NCI-H2107 treated with DMSO at 0.1 percent for 48 hours (cell line): ENCODE data around the gene RALGAPB.

ENCODE experiments used
- DNase-seq: peaks from one replicate; lab custom pipeline; 2025; ENCODE audit not compliant: unreplicated experiment; lab: John Stamatoyannopoulos, UW

Gene RALGAPB

DNA sequence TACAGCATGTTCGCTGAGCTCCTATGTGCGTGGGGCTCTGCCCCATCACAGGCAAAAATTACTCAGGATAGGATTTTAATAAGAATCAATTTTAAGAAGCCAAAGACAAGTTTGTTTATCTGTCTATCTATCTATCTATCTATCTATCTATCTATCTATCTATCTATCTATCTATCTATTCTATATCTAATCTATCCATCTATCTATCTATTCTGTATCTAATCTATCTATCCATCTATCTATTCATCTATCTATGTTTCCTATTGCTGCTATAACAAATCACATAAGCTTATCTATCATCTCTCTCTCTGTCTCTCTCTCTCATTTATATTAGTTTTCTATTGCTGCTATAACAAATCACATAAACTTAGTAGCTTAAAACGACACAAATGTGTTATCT lies 130.6 kb downstream of the RALGAPB start:
- DNase-seq, result no peak

DNA sequence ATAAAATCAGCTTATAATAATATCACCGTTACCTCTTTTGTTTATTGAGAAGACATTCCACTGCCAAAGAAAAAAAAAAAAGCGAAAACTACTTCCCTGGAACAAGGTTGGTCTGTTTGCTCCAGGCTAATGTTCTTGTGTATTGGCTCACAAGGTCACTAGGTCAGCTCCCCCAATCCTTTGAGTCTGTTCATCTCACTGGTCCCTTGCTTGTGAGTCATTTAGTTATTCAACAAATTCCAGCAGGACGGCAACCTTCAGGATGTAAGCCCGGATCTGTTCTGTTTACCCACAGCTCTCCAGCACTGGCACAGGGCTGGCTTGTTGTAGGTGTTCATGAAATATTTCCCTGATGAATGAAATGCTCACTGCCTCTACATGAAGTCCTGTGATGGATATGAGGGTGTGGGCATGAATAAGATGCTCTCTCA lies 132.2 kb downstream of the RALGAPB start:
- DNase-seq, result no peak

GRCh38 chr20:38607351-38607750 lies 134.7 kb downstream of the RALGAPB start:
- no peak for DNase-seq

DNA sequence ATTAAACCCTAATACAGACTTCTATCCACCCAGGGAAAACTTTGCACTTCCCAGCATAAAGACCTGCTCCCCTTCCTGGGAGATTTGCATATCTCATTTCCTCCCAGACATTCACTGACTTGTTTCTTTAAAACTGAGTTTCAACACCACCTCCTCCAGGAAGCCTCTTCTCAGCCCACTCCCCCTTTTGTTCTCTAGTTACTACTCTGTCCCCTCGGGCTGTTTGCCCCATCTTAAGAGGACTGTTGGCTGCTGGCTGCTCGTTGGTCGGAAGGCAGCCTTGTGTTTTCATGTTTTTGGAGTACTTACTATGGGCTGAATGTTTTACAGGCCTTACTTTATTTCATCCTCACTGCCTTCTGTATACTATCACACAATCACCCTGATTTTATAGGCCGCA lies 135.5 kb downstream of the RALGAPB start:
- no peak for DNase-seq

GRCh38 chr20:38609815-38610214 lies 137.2 kb downstream of the RALGAPB start:
- DNase-seq, result no peak

DNA sequence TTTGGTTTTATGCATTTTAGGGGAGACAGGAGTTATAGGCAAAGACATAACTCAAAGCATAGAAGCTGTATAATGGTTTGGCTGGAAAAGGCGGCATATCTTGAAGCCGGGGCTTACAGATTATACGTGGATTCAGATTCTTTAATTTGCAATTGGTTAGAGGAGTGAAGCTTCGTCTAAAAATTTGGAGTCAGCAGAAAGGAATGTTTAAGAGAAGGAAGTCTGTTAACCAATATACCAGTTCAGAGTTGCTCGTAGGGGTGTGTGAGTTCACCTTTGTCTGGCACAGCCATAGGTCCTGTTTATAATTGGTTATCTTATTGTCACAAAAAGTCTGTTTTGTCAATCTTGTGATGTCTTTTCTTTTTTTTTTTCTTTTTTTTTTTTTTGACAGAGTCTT lies 137.9 kb downstream of the RALGAPB start:
- DNase-seq, result no peak

DNA sequence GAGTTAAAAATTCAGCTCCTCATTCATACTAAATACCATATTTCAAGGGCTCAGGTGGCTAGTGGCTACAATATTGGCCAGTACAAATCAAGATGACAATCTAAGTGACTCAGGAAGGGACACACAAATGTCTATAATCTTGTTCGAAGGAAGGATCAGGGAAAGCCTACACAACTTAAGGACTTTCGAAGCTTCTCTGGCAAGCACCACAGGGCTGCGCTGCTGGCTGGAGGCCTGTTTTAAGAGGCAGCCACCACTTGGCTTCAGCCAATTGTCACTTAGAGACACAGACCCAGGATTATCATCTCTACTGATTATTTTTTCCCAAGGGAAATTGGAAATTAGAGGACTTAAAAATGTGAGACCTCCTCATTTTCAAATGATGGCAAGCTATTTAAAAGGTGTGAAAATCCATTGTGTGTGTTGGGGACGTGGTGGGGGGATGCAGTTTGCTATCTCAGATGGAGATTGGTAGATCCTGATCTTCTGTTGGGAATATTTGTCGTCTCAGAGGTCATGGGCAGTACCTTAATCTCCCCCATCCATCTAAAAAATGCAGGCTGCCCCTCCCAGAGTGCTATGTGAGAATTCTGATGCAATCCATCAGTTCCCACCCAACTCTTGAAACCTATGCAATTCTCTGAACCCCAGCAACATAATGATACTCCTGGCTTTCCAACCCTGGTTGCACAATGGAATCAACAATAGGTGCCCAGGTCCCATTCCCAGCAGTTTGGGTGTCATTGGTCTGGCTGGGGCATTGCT lies 140.3 kb downstream of the RALGAPB start:
- DNase-seq, result no peak

- no peak for DNase-seq
Observed at GRCh38 chr20:38615283-38615682, 142.6 kb downstream of the RALGAPB start.

DNA sequence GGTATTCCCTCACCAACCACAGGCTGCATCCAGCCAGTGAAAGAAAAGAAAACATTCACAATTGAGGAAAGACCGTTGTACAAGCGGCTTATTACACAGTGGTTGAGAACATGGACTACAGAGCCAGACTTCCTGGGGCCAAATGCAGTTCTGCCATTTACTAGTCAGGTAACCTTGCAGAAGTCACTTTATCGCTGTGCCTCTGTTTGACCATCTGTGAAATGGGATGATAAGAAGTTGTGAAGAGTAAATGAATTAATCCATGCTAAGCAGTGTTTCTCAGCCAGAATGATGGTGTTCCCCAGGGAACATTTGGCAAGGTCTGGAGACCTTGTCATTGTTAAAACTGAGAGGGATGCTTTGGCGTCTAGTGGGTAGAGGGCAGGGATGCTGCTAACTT lies 143.8 kb downstream of the RALGAPB start:
- no peak for DNase-seq

DNA sequence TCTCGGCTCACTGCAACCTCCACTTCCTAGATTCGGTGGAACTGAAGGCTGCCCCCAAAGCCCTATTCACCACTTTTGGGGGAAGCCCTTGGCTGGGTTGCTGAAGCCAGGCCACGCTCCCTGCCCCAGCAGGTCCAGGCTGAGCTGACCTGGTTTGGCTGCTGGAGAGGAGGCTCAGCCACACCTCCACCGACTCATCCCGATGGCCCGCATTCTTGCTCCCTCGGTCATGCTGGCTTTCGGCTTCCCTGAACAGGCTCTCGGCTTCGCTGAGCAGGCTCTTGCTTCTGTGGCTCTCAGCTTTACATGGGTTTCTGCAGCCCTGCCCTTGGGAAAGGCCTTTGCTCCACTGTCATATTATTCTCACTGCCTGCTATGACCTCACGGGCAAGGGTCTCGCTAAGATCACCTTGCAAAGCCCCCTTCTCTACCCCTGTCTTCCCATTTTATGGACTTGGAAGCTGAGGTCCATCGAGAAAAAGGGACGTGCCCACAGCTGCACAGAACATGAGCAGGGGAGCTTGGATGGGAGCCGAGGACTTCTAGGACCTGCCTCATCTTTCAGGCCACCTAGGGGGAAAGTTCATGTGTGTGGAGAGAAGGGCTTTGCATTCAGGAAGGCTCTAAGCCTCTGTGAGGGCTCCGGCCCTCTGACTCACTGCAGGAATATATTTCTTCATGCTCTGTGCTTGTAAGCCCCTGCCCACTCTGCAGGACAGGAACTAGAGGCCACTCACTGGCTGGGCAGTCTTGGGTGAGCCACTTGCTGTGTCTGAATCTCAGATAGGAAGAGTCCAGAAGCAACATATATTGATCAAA lies 144.6 kb downstream of the RALGAPB start:
- no peak for DNase-seq

DNA sequence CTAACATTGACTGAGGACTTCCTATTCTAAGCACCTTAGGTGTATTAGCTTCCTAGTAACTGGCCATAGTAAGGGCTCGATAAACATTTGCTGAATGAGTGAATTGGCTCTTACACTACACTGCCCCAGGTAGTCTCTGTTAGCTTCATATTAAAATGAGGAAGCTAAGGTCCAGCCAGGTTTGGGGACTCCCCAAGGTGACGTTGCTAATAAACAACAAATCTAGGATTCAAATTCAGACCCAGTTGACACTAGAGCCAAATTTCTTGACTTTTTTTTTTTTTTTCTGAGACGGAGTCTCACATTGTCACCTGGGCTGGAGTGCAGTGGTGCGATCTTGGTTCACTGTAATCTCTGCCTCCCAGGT lies 145.2 kb downstream of the RALGAPB start:
- DNase-seq, result no peak

- no peak for DNase-seq
Observed at GRCh38 chr20:38620441-38620840, 147.8 kb downstream of the RALGAPB start.

DNA sequence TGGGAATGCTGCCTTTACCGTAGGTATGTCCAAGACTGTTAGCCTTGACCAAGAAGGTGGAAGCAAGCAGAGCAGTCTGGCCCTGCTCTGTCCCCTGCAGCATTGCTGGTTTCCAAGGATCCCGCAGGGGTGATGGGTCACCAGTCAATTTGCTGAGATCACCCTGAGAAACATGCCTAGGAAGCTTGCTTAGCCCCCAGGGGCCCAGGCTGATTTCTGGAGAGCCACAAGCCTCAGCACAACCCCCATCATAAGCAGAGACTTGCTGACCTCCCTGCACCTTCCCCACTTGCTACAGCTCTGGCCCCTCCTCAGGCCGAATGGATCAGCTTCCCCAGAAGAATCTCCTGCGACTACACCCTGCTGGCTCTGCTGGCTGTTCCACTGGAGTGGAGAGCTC lies 150.4 kb downstream of the RALGAPB start:
- no peak for DNase-seq

- DNase-seq, result no peak
Observed at GRCh38 chr20:38624084-38624483, 151.4 kb downstream of the RALGAPB start.

DNA sequence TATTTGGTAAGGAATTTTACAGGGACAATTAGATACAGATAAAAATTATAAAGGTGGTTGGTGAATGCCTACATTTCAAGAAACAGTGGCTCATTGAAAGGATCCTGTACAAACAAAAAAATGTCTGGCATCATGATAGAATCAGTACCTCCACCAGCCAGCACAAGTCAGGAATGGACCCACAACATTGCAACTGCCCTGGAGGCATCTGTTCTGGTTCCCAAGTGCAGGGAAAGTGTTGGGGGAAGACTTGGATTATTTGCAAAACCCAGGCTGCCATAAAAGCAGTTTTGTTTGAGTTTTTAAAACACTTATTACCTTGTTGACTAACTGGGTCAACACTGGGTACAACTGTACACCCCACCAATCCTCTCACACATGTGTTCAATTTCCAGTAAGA lies 153.3 kb downstream of the RALGAPB start:
- DNase-seq, result no peak

- DNase-seq, result no peak
Observed at GRCh38 chr20:38626921-38627659, 154.4 kb downstream of the RALGAPB start.
